ENCODE data around the gene DLGAP3. TPM values are rescaled to one million over a fixed set of nuclear protein-coding genes. Genes with fewer than 3 reads are reported as not detected.

Gene DLGAP3, protein sequence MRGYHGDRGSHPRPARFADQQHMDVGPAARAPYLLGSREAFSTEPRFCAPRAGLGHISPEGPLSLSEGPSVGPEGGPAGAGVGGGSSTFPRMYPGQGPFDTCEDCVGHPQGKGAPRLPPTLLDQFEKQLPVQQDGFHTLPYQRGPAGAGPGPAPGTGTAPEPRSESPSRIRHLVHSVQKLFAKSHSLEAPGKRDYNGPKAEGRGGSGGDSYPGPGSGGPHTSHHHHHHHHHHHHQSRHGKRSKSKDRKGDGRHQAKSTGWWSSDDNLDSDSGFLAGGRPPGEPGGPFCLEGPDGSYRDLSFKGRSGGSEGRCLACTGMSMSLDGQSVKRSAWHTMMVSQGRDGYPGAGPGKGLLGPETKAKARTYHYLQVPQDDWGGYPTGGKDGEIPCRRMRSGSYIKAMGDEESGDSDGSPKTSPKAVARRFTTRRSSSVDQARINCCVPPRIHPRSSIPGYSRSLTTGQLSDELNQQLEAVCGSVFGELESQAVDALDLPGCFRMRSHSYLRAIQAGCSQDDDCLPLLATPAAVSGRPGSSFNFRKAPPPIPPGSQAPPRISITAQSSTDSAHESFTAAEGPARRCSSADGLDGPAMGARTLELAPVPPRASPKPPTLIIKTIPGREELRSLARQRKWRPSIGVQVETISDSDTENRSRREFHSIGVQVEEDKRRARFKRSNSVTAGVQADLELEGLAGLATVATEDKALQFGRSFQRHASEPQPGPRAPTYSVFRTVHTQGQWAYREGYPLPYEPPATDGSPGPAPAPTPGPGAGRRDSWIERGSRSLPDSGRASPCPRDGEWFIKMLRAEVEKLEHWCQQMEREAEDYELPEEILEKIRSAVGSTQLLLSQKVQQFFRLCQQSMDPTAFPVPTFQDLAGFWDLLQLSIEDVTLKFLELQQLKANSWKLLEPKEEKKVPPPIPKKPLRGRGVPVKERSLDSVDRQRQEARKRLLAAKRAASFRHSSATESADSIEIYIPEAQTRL
- total RNA-seq (2022) (1.0 and 1.1 TPM in 2 replicates), Bru-seq, nascent RNA (percentile 22 among the genes with signal in this experiment), BruChase-seq, experiment 1, labeled RNA remaining after a 6-hour chase (percentile 14 among the genes with signal in this experiment), BruChase-seq, experiment 2, labeled RNA remaining after a 2-hour chase (percentile 16 among the genes with signal in this experiment)
- long read RNA-seq, partial matches to known transcripts = 3 of 3 reads
- long read RNA-seq, other reads (novel, unspliced or antisense) = 0 of 3 reads

DNA sequence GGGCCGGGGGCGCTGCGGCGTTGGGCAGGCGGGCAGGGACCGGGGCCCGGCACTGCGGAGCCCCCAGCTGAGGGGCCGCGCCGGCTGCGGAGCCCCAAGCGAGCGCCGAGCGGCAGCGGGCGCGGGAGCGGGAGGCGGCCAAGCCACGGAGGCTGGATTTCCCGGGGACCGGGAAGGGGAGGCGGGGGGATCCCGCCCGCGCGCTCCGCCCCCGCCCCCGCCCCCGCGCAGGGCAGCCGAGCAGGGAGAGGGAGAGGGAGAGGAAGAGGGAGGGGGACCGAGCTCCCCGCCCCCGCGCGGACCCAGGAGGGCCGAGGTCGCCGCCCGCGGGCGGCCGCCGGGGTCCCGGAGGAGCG lies at the start of gene DLGAP3:
TSS of gene DLGAP3 (minus strand) at position 154 of the 356 bp plus-strand sequence. CDS start 24,267 bp downstream, outside the sequence.
- peaks cover 9% of the 10 kb centered on the region for H3K4me1 Mint-ChIP-seq (ENCODE audit: low read depth, unreplicated experiment)
- intact Hi-C loops (cut with micrococcal nuclease; ENCODE audit: unreplicated experiment) = no loop called here
- no peak within 1 kb of the TSS for H3K27ac Mint-ChIP-seq (ENCODE audit: unreplicated experiment)
- no peak for DNase-seq
- no TSS peak for BruUV-seq (replicated peaks)
- CTCF ChIA-PET = no interaction called here
- H3K9me3 Mint-ChIP-seq (ENCODE audit: low read depth, unreplicated experiment) = no peaks in the 10 kb centered on the region
- TF ChIP-seq, protein P1, sequence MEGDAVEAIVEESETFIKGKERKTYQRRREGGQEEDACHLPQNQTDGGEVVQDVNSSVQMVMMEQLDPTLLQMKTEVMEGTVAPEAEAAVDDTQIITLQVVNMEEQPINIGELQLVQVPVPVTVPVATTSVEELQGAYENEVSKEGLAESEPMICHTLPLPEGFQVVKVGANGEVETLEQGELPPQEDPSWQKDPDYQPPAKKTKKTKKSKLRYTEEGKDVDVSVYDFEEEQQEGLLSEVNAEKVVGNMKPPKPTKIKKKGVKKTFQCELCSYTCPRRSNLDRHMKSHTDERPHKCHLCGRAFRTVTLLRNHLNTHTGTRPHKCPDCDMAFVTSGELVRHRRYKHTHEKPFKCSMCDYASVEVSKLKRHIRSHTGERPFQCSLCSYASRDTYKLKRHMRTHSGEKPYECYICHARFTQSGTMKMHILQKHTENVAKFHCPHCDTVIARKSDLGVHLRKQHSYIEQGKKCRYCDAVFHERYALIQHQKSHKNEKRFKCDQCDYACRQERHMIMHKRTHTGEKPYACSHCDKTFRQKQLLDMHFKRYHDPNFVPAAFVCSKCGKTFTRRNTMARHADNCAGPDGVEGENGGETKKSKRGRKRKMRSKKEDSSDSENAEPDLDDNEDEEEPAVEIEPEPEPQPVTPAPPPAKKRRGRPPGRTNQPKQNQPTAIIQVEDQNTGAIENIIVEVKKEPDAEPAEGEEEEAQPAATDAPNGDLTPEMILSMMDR (IDR thresholded peaks at IDR 0.05; ENCODE audit: unreplicated experiment) = no peak
- peaks cover 61% of the 10 kb centered on the region for H3K27me3 Mint-ChIP-seq (ENCODE audit: unreplicated experiment)
- peak within 1 kb of the TSS; percentile 41 for H3K4me3 Mint-ChIP-seq (ENCODE audit: low read depth, unreplicated experiment)
- H3K36me3 Mint-ChIP-seq (ENCODE audit: insufficient read depth, unreplicated experiment) = no peaks in the 10 kb centered on the region

DNA sequence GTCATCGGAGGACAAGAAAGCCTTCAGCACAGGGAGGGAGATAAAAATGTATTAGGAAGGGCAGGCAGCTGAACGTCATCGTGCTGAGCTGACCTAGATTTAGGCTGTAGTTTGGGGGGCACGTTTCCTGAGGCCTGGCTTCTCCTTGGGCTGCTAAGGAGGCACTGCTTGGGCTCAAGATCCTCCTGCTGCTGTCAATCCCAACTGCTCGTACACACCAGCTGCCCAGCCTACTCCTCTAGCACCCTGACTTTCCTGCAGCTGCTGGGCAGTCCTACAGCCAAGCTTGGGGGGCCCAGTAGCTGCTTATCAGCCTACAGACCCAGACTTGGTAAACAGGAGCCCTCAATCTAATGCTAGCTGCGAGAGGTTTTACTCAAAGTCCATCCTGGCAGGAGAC lies 49.5 kb upstream of the DLGAP3 start:
- no peak overlapping the region for H3K4me3 Mint-ChIP-seq (ENCODE audit: low read depth, unreplicated experiment)
- no peak for DNase-seq
- no TSS peak for BruUV-seq (replicated peaks)
- TF ChIP-seq, protein P1 (IDR thresholded peaks at IDR 0.05; ENCODE audit: unreplicated experiment) = no peak
- intact Hi-C loops (cut with micrococcal nuclease; ENCODE audit: unreplicated experiment) = no loop called here
- H3K27me3 Mint-ChIP-seq (ENCODE audit: unreplicated experiment) = no peaks in the 10 kb centered on the region
- CTCF ChIA-PET = no interaction called here
- peaks cover 7% of the 10 kb centered on the region for H3K4me1 Mint-ChIP-seq (ENCODE audit: low read depth, unreplicated experiment)
- H3K36me3 Mint-ChIP-seq (ENCODE audit: insufficient read depth, unreplicated experiment) = peaks cover 7% of the 10 kb centered on the region
- no peak overlapping the region for H3K27ac Mint-ChIP-seq (ENCODE audit: unreplicated experiment)
- no peaks in the 10 kb centered on the region for H3K9me3 Mint-ChIP-seq (ENCODE audit: low read depth, unreplicated experiment)

DNA sequence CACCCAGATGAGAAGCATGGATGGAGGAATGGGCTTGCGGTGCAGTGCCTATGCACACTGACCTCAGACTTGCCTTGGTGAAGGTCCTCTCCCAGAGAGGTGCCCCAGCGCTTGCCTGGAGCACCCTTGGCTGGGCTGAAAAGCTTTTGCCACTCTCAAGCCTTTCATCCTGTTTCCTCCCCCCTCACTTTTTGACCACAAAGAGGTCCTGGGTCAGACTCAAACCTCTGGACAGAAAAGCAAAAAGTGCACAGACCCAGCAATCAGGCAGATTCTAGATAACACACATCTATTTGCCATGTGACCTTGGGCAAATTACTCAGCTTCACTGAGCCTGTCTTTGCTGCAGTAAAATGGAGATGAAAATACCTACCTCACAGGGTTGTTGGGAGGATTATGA lies 48.4 kb upstream of the DLGAP3 start:
- Mint-ChIP-seq H3K36me3 (ENCODE audit: insufficient read depth, unreplicated experiment) (peaks cover 7% of the 10 kb centered on the region), H3K9me3 (ENCODE audit: low read depth, unreplicated experiment) (no peaks in the 10 kb centered on the region), H3K4me3 (ENCODE audit: low read depth, unreplicated experiment) (no peak overlapping the region), H3K27me3 (ENCODE audit: unreplicated experiment) (no peaks in the 10 kb centered on the region), H3K4me1 (ENCODE audit: low read depth, unreplicated experiment) (no peaks in the 10 kb centered on the region), H3K27ac (ENCODE audit: unreplicated experiment) (no peak overlapping the region)
- CTCF ChIA-PET = no interaction called here
- intact Hi-C loops (cut with micrococcal nuclease; ENCODE audit: unreplicated experiment) = no loop called here
- BruUV-seq (replicated peaks) = no TSS peak
- no peak for DNase-seq
- TF ChIP-seq, protein P1 (IDR thresholded peaks at IDR 0.05; ENCODE audit: unreplicated experiment) = no peak

DNA sequence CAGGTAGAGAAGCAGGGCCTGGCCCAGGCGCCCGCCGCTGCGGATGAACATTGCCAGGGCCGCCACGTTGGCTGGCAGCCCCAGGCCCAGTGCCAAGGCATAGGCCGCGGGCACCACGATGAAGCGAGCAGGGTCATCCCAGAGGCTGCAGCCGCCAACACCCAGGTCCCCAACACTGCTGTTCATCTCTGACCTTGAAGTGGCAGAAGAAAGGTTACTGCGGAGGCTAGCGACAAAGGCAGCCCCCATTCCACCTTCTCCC lies 47.7 kb upstream of the DLGAP3 start:
- CTCF ChIA-PET = no interaction called here
- H3K36me3 Mint-ChIP-seq (ENCODE audit: insufficient read depth, unreplicated experiment) = peaks cover 7% of the 10 kb centered on the region
- H3K27me3 Mint-ChIP-seq (ENCODE audit: unreplicated experiment) = no peaks in the 10 kb centered on the region
- BruUV-seq (replicated peaks) = no TSS peak
- TF ChIP-seq, protein P1 (IDR thresholded peaks at IDR 0.05; ENCODE audit: unreplicated experiment) = no peak
- DNase-seq = no peak
- no peak overlapping the region for H3K27ac Mint-ChIP-seq (ENCODE audit: unreplicated experiment)
- intact Hi-C loops (cut with micrococcal nuclease; ENCODE audit: unreplicated experiment) = no loop called here
- no peaks in the 10 kb centered on the region for H3K9me3 Mint-ChIP-seq (ENCODE audit: low read depth, unreplicated experiment)
- H3K4me1 Mint-ChIP-seq (ENCODE audit: low read depth, unreplicated experiment) = no peaks in the 10 kb centered on the region
- no peak overlapping the region for H3K4me3 Mint-ChIP-seq (ENCODE audit: low read depth, unreplicated experiment)

All from Calu3 (cell line).